PC-9 (cell line): ENCODE results near the gene RHEX.

Source experiments
- CTCF ChIP-seq: fragments of 200-600 bp; sonication (generic); conservative IDR thresholded peaks from 2 replicates; pipeline ENCODE4 v1.6.1; 2017; ENCODE audit warnings: mixed run types, antibody characterized with exemption, mild to moderate bottlenecking, moderate library complexity
- EZH2 ChIP-seq: fragments of 200-600 bp; sonication (generic); IDR thresholded peaks from 2 replicates; pipeline ENCODE4 v1.8.0; 2017; ENCODE audit warnings: antibody characterized with exemption, low read depth

GRCh38 chr1:206003854-206004800 is 48.8 kb upstream of the RHEX start:
- TF ChIP-seq CTCF (no peak), EZH2 (no peak)
